Breast epithelium (tissue), 4 donors: Measurements from ENCODE around the gene PDCD5. TPM values are rescaled to one million over a fixed set of nuclear protein-coding genes. Genes with fewer than 3 reads are reported as not detected.

ENCODE experiments used
- DNase-seq, 2 donors: peaks; one replicate each; pipeline ENCODE4 v3.0.0-alpha.2; 2019; ENCODE audit warnings: low spot score in 2 of 2
- H3K27ac ChIP-seq, 2 donors: fragments of 200-600 bp; sonication (generic) in 1 of 2; one replicate each; pipeline ENCODE4 v1.5.1; 2016 to 2019; ENCODE audit warnings: mild to moderate bottlenecking in 1 of 2
- H3K27me3 ChIP-seq, 2 donors: fragments of 200-600 bp; sonication (generic) in 1 of 2; one replicate each; pipeline versions ENCODE4 v1.5.1 to v1.6.0; 2017 to 2019; ENCODE audit warnings: control low read depth in 1 of 2, mild to moderate bottlenecking in 1 of 2
- H3K36me3 ChIP-seq: fragments of 200-600 bp; one replicate; pipeline ENCODE4 v1.5.1; 2019
- H3K4me1 ChIP-seq, 2 donors: fragments of 200-600 bp; sonication (generic); one replicate each; pipeline ENCODE4 v1.5.1; 2016 to 2019; ENCODE audit warnings: control low read depth in 1 of 2
- H3K4me3 ChIP-seq, 3 donors: fragments of 200-600 bp; sonication (generic); 1 replicate in 2 of 3; 2 replicates in 1 of 3; pipeline ENCODE4 v1.5.1; 2016 to 2019; ENCODE audit warnings: mild to moderate bottlenecking in 3 of 3, moderate library complexity in 2 of 3
- H3K9me3 ChIP-seq, 2 donors: fragments of 200-600 bp; sonication (generic) in 1 of 2; one replicate each; pipeline ENCODE4 v1.5.1; 2016 to 2019; ENCODE audit warnings: control low read depth in 1 of 2
- POLR2A ChIP-seq: fragments of 450-650 bp; IDR thresholded peaks from one replicate; pipeline ENCODE4 v1.6.1; 2016; ENCODE audit warnings: antibody characterized with exemption, mild to moderate bottlenecking, moderate library complexity
- POLR2AphosphoS5 ChIP-seq, 3 donors: sonication (generic); formaldehyde crosslinking; IDR thresholded peaks; one replicate each; pipeline ENCODE4 v1.6.1; 2017; ENCODE audit warnings: antibody characterized with exemption in 3 of 3
- intact Hi-C: fragments of 100-400 bp; cut with DNase I; formaldehyde crosslinking; loops from one replicate; pipeline ENCODE4 v1.15.1; 2023; ENCODE audit warnings: low total_unique reads
- total RNA-seq, 3 donors: library from RNA; depleted of rRNA; stranded (reverse); fragments of >200 nt; gene quantifications; one replicate each; pipeline ENCODE4 v1.1.0, GENCODE V29; 2016
- TF ChIP-seq, protein P1 (sequence below), 3 donors: fragments of 450-650 bp; IDR thresholded peaks; one replicate each; pipeline ENCODE4 v1.5.1; 2016 to 2017; ENCODE audit warnings: antibody characterized with exemption in 3 of 3, mild to moderate bottlenecking in 3 of 3, moderate library complexity in 3 of 3

Gene PDCD5
- total RNA-seq, 3 donors from 2014 or later = 82.8 to 93.7 (median 89.3) TPM

DNA sequence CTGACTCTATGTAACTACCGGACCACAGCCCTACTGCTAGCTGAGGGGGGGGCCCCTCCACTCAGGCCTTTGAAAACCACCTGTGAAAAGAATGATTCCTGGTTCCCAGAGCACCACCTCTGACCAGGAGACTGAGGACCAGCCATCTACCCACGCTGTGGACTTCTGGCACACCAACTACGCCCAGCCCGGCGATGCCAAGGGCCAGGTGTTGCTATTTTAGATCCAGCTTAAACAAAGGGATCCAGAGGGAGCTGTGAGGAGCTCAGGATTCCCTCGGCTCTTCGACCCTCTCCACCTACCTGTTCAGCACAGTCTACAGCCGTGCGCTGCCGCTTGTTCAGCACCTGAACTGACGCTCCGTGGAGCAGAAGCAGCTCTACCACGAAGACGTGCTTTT lies 23.0 kb downstream of the PDCD5 start:
- H3K4me3 ChIP-seq = no peak overlapping the region
- H3K9me3 ChIP-seq = no peaks in the 10 kb centered on the region
- peaks cover 5% of the 10 kb centered on the region for H3K36me3 ChIP-seq
- no peak for DNase-seq
- intact Hi-C loops = no loop called here
- H3K27ac ChIP-seq = no peak overlapping the region
- H3K27me3 ChIP-seq = no peaks in the 10 kb centered on the region
- TF ChIP-seq POLR2AphosphoS5 (IDR thresholded peaks at IDR 0.05) (no peak), POLR2A (no peak)
- TF ChIP-seq, protein P1, sequence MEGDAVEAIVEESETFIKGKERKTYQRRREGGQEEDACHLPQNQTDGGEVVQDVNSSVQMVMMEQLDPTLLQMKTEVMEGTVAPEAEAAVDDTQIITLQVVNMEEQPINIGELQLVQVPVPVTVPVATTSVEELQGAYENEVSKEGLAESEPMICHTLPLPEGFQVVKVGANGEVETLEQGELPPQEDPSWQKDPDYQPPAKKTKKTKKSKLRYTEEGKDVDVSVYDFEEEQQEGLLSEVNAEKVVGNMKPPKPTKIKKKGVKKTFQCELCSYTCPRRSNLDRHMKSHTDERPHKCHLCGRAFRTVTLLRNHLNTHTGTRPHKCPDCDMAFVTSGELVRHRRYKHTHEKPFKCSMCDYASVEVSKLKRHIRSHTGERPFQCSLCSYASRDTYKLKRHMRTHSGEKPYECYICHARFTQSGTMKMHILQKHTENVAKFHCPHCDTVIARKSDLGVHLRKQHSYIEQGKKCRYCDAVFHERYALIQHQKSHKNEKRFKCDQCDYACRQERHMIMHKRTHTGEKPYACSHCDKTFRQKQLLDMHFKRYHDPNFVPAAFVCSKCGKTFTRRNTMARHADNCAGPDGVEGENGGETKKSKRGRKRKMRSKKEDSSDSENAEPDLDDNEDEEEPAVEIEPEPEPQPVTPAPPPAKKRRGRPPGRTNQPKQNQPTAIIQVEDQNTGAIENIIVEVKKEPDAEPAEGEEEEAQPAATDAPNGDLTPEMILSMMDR (IDR thresholded peaks at IDR 0.05) = no peak
- H3K4me1 ChIP-seq = no peaks in the 10 kb centered on the region

- no peak overlapping the region for H3K4me3 ChIP-seq
- no peak for DNase-seq
- intact Hi-C loops = no loop called here
- peaks cover 5% of the 10 kb centered on the region for H3K36me3 ChIP-seq
- H3K9me3 ChIP-seq = no peaks in the 10 kb centered on the region
- no peak overlapping the region for H3K27ac ChIP-seq
- no peaks in the 10 kb centered on the region for H3K4me1 ChIP-seq
- TF ChIP-seq POLR2AphosphoS5 (IDR thresholded peaks at IDR 0.05) (no peak), POLR2A (no peak)
- TF ChIP-seq, protein P1 (IDR thresholded peaks at IDR 0.05) = no peak
- no peaks in the 10 kb centered on the region for H3K27me3 ChIP-seq
Observed at GRCh38 chr19:32605544-32605943, 24.6 kb downstream of the PDCD5 start.

DNA sequence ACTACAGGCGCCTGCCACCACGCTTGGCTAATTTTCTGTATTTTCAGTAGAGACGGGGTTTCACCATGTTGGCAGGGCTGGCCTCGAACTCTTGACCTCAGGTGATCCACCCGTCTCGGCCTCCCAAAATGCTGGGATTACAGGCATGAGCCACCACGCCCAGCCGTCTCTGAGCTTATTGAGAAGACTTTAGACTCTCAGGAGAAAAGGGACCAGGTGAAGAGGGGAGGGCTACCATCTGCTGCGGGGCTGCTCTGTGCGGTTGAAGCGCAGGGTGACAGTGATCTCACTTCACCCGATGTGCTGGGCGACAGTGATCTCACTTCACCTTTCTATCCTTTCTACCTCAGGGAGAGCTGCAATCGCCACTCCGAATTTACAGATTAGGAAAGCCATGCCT lies 25.3 kb downstream of the PDCD5 start:
- intact Hi-C loops = no loop called here
- Histone ChIP-seq H3K4me1 (no peaks in the 10 kb centered on the region), H3K36me3 (peaks cover 5% of the 10 kb centered on the region), H3K27ac (no peak overlapping the region), H3K4me3 (no peak overlapping the region), H3K27me3 (no peaks in the 10 kb centered on the region), H3K9me3 (no peaks in the 10 kb centered on the region)
- no peak for DNase-seq
- TF ChIP-seq POLR2A (no peak), POLR2AphosphoS5 (IDR thresholded peaks at IDR 0.05) (no peak)
- TF ChIP-seq, protein P1 (IDR thresholded peaks at IDR 0.05) = no peak

DNA sequence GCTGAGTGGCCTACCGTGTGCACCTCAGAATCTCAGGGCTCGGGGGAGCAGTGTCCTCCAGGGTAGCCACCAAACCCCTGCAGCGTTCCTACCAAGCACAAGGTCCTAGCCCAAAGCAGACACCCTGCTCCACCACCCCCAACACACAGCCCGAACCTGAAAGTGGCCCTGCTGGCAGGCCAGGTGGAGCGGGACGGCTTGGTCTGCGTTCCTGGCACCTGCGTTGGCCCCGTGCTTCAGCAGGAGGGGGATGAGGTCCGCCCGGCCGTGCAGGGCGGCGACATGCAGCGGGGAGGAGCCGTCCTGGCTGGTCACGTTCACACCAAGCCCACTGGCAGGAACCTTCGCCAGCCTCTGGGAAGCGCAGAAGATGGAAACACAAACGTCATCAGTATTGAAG lies 26.5 kb downstream of the PDCD5 start:
- TF ChIP-seq POLR2A (no peak), POLR2AphosphoS5 (IDR thresholded peaks at IDR 0.05) (no peak)
- TF ChIP-seq, protein P1 (IDR thresholded peaks at IDR 0.05) = no peak
- no peaks in the 10 kb centered on the region for H3K27me3 ChIP-seq
- no peaks in the 10 kb centered on the region for H3K9me3 ChIP-seq
- no peaks in the 10 kb centered on the region for H3K4me1 ChIP-seq
- no peak for DNase-seq
- peaks cover 5% of the 10 kb centered on the region for H3K36me3 ChIP-seq
- no peak overlapping the region for H3K4me3 ChIP-seq
- intact Hi-C loops = no loop called here
- no peak overlapping the region for H3K27ac ChIP-seq

DNA sequence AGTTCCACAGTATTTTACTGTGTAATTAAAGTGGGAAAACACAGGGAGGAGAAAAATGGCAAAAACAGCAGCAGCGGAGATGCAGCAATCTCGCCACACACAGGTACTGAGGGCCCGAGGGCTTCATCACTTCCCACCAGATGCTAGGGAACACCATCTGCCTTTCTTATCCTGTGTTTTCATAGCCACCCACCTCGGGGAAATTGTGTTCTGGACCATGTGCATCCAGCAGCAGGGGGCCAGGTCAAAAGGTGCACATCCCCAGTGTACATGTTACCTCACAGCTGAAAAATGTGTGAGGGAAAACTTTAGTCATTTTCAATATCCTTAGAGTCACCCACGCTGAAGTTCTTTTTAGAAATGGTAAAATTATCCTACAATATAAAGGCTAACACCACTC lies 30.2 kb downstream of the PDCD5 start:
- TF ChIP-seq POLR2AphosphoS5 (IDR thresholded peaks at IDR 0.05) (no peak), POLR2A (no peak)
- TF ChIP-seq, protein P1 (IDR thresholded peaks at IDR 0.05) = no peak
- Histone ChIP-seq H3K9me3 (no peaks in the 10 kb centered on the region), H3K36me3 (no peaks in the 10 kb centered on the region), H3K4me1 (no peaks in the 10 kb centered on the region), H3K4me3 (no peak overlapping the region), H3K27me3 (no peaks in the 10 kb centered on the region), H3K27ac (no peak overlapping the region)
- intact Hi-C loops = no loop called here
- no peak for DNase-seq
